ENCODE data around the gene GPR173. TPM values are rescaled to one million over a fixed set of nuclear protein-coding genes. Genes with fewer than 3 reads are reported as not detected.
A peak's percentile ranks its signal among the peaks of the same experiment; 100 is the strongest.

Gene GPR173
- total and polyA plus RNA-seq, 2 donors from 2014 or later: 1.7 to 5.4 TPM

DNA sequence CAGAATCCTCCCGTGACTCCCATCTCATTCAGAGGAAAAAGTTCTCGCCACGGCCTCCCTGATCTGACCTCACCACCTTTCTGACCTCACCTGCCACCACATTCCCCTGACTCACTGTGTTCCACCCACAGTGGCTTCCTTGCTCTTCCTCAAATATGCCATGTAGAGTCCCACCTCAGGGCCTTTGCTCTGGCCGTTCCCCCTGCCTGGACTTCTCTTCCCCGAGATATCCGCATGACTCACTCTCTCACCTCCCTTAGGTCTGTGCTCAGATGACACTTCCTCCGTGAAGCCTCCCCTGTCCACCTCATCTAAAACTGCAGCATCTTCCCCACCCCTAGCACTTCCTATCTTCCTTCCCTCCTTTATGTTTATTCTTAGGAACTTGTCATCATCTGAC is 26.4 kb downstream of the GPR173 start:
- intact Hi-C loops (cut with DNase I): no loop called here
- H3K9me3 ChIP-seq (ENCODE audit: control insufficient read depth in 2 of 3, insufficient read depth in 1 of 3, low read length in 3 of 3): no peaks in the 10 kb centered on the region
- H3K36me3 ChIP-seq (ENCODE audit: control insufficient read depth in 2 of 3, insufficient read depth in 3 of 3, low read length in 3 of 3): no peaks in the 10 kb centered on the region
- no peak overlapping the region for H3K9ac ChIP-seq (ENCODE audit: low read length in 3 of 3)
- H3K27ac ChIP-seq (ENCODE audit: low read depth in 2 of 2, low read length in 2 of 2): no peak overlapping the region
- TF ChIP-seq, protein P1, sequence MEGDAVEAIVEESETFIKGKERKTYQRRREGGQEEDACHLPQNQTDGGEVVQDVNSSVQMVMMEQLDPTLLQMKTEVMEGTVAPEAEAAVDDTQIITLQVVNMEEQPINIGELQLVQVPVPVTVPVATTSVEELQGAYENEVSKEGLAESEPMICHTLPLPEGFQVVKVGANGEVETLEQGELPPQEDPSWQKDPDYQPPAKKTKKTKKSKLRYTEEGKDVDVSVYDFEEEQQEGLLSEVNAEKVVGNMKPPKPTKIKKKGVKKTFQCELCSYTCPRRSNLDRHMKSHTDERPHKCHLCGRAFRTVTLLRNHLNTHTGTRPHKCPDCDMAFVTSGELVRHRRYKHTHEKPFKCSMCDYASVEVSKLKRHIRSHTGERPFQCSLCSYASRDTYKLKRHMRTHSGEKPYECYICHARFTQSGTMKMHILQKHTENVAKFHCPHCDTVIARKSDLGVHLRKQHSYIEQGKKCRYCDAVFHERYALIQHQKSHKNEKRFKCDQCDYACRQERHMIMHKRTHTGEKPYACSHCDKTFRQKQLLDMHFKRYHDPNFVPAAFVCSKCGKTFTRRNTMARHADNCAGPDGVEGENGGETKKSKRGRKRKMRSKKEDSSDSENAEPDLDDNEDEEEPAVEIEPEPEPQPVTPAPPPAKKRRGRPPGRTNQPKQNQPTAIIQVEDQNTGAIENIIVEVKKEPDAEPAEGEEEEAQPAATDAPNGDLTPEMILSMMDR (IDR thresholded peaks at IDR 0.05; ENCODE audit: borderline replicate concordance, extremely low read depth, insufficient read depth): no peak
- no peak overlapping the region for H3K4me3 ChIP-seq (ENCODE audit: low read length in 3 of 3)
- H3K4me1 ChIP-seq (ENCODE audit: control insufficient read depth in 2 of 3, insufficient read depth in 2 of 3, low read depth in 1 of 3, low read length in 3 of 3): peaks cover 0 to 3% (median 0%) of the 10 kb centered on the region in 3 donors
- FAIRE-seq: no peak
- peak in 3 of 5 donors; percentile 23 to 59 (median 33) for DNase-seq
- peaks cover 6% of the 10 kb centered on the region for H3K27me3 ChIP-seq (ENCODE audit: control insufficient read depth, insufficient read depth, low read length)

DNA sequence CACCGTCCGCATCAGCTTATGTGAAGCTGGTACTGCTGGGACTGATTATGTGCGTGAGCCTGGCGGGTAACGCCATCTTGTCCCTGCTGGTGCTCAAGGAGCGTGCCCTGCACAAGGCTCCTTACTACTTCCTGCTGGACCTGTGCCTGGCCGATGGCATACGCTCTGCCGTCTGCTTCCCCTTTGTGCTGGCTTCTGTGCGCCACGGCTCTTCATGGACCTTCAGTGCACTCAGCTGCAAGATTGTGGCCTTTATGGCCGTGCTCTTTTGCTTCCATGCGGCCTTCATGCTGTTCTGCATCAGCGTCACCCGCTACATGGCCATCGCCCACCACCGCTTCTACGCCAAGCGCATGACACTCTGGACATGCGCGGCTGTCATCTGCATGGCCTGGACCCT is 28.1 kb downstream of the GPR173 start:
- FAIRE-seq: no peak
- Histone ChIP-seq H3K9ac (ENCODE audit: low read length in 3 of 3) (no peak overlapping the region), H3K4me1 (ENCODE audit: control insufficient read depth in 2 of 3, insufficient read depth in 2 of 3, low read depth in 1 of 3, low read length in 3 of 3) (peaks cover 0 to 2% (median 0%) of the 10 kb centered on the region in 3 donors), H3K4me3 (ENCODE audit: low read length in 3 of 3) (no peak overlapping the region), H3K27me3 (ENCODE audit: control insufficient read depth, insufficient read depth, low read length) (peaks cover 5% of the 10 kb centered on the region), H3K9me3 (ENCODE audit: control insufficient read depth in 2 of 3, insufficient read depth in 1 of 3, low read length in 3 of 3) (no peaks in the 10 kb centered on the region), H3K36me3 (ENCODE audit: control insufficient read depth in 2 of 3, insufficient read depth in 3 of 3, low read length in 3 of 3) (no peaks in the 10 kb centered on the region), H3K27ac (ENCODE audit: low read depth in 2 of 2, low read length in 2 of 2) (no peak overlapping the region)
- intact Hi-C loops (cut with DNase I): no loop called here
- no peak for DNase-seq
- TF ChIP-seq, protein P1 (IDR thresholded peaks at IDR 0.05; ENCODE audit: borderline replicate concordance, extremely low read depth, insufficient read depth): no peak

DNA sequence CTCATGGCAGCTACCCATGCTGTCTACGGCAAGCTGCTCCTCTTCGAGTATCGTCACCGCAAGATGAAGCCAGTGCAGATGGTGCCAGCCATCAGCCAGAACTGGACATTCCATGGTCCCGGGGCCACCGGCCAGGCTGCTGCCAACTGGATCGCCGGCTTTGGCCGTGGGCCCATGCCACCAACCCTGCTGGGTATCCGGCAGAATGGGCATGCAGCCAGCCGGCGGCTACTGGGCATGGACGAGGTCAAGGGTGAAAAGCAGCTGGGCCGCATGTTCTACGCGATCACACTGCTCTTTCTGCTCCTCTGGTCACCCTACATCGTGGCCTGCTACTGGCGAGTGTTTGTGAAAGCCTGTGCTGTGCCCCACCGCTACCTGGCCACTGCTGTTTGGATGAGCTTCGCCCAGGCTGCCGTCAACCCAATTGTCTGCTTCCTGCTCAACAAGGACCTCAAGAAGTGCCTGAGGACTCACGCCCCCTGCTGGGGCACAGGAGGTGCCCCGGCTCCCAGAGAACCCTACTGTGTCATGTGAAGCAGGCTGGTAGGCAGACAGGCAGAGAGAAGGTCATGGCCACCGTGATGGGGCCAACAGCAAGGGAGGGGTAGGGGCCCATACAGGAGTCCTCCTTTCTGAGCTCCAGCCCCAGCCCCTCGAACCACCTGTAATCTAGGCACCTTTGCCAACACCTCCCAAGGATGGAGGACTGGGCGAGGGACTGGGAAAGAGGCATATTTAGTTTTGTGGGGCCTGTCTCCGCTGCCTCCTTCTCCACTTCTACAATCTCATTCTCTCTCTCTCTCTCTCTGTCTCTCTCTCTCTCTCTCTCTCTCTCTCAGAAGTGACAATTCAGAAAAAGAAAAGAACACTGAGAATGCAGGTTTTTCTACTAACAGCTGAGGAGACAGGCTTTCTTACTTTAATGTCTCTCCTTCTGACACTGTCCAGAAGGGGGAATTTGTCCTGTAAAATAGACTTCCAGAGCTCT is 28.9 kb downstream of the GPR173 start:
- H3K27ac ChIP-seq (ENCODE audit: low read depth in 2 of 2, low read length in 2 of 2): no peak overlapping the region
- H3K36me3 ChIP-seq (ENCODE audit: control insufficient read depth in 2 of 3, insufficient read depth in 3 of 3, low read length in 3 of 3): no peaks in the 10 kb centered on the region
- TF ChIP-seq, protein P1 (IDR thresholded peaks at IDR 0.05; ENCODE audit: borderline replicate concordance, extremely low read depth, insufficient read depth): no peak
- H3K9ac ChIP-seq (ENCODE audit: low read length in 3 of 3): no peak overlapping the region
- H3K4me3 ChIP-seq (ENCODE audit: low read length in 3 of 3): no peak overlapping the region
- no peaks in the 10 kb centered on the region for H3K4me1 ChIP-seq (ENCODE audit: control insufficient read depth in 2 of 3, insufficient read depth in 2 of 3, low read depth in 1 of 3, low read length in 3 of 3)
- DNase-seq (peak in 1 of 5 donors; percentile 75), FAIRE-seq (no peak)
- H3K27me3 ChIP-seq (ENCODE audit: control insufficient read depth, insufficient read depth, low read length): peaks cover 5% of the 10 kb centered on the region
- intact Hi-C loops (cut with DNase I): no loop called here
- H3K9me3 ChIP-seq (ENCODE audit: control insufficient read depth in 2 of 3, insufficient read depth in 1 of 3, low read length in 3 of 3): no peaks in the 10 kb centered on the region

Data from kidney (tissue), 14 donors.